Ishikawa (cell line): ENCODE data around the gene TST.

Source experiments
- EGR1 ChIP-seq: IDR thresholded peaks from 2 replicates; pipeline ENCODE4 v1.6.1; 2012
- TF ChIP-seq, protein P1 (sequence below): IDR thresholded peaks from 2 replicates; pipeline ENCODE4 v1.6.1; 2012

DNA sequence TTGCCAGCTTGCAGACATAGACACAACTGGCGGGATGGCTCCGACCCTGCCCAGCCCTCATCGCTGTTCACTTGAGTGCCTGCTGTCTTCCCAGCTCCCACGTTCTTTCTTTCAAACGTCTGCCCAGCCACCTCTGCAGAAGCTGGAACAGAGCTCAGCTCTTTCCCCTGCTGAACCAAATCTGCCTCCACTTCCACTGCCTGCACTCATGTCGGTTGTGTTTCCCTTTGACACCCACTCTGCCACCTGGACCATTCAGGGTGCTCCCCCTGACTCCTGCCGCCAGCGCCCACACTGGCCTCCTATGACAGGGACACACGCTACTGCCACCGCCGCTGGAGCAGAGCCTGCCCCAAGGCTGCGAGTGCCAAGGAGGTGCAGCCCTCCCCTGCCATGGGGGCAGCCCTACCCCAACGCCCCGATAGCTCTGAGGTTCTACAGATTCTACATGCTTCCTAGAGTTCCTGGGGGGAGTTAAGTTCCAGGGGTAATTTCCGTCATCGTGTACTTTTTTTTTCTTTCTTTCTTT is 37.9 kb downstream of the TST start:
- TF ChIP-seq EGR1, result no peak
- TF ChIP-seq, protein P1, sequence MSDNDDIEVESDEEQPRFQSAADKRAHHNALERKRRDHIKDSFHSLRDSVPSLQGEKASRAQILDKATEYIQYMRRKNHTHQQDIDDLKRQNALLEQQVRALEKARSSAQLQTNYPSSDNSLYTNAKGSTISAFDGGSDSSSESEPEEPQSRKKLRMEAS, result no peak
